HEK293 (cell line): ENCODE results near the gene RINT1.

Experiments used
- CTCF ChIA-PET: fragments of 350-600 bp; formaldehyde crosslinking; extraction: SDS; loops from one replicate; lab custom pipeline; 2021; ENCODE audit warnings: antibody characterized with exemption; lab: Yijun Ruan, JAX
- POLR2A ChIA-PET: fragments of 300-600 bp; formaldehyde crosslinking; extraction: SDS; loops from one replicate; lab custom pipeline; 2020; ENCODE audit warnings: antibody characterized with exemption, inconsistent platforms; lab: Yijun Ruan, JAX
- H3K27ac ChIP-seq: fragments of 200-500 bp; sonication (Bioruptor generic); 2 replicates; pipeline ENCODE4 v1.5.1; 2014; ENCODE audit warnings: low read depth, low read length, control low read depth, inconsistent platforms; ENCODE audit errors: extremely low read depth
- H3K36me3 ChIP-seq, 2 experiments: fragments of 200-500 bp in 1 of 2; sonication (Bioruptor generic) in 1 of 2; 1 replicate in 1 of 2; 2 replicates in 1 of 2; pipeline ENCODE4 v1.5.1; 2014 to 2017; ENCODE audit warnings: inconsistent platforms in 2 of 2, low read length in 2 of 2; ENCODE audit not compliant: control insufficient read depth in 2 of 2, insufficient read depth in 1 of 2
- H3K4me1 ChIP-seq: fragments of 200-500 bp; sonication (Bioruptor generic); 2 replicates; pipeline ENCODE4 v1.5.1; 2014; ENCODE audit warnings: mild to moderate bottlenecking, low read length, inconsistent platforms; ENCODE audit not compliant: control insufficient read depth, insufficient read depth
- H3K4me3 ChIP-seq: 2 replicates; pipeline ENCODE4 v1.5.1; 2011; ENCODE audit warnings: low read depth, mild to moderate bottlenecking, control low read depth, low read length, moderate library complexity
- H3K9me3 ChIP-seq: fragments of 200-500 bp; sonication (Bioruptor generic); 2 replicates; pipeline ENCODE4 v1.5.1; 2014; ENCODE audit warnings: low read depth, low read length, inconsistent platforms; ENCODE audit not compliant: control insufficient read depth, insufficient read depth
- GLI2 ChIP-seq: fragments of 450-650 bp; formaldehyde crosslinking; IDR thresholded peaks from 2 replicates; pipeline ENCODE4; 2017; ENCODE audit warnings: missing biosample characterization, missing genetic modification characterization, low read depth, borderline replicate concordance
- ZBTB17 ChIP-seq: fragments of 450-650 bp; formaldehyde crosslinking; IDR thresholded peaks from 2 replicates; pipeline ENCODE4 v1.5.1; 2016; ENCODE audit warnings: missing biosample characterization, missing genetic modification characterization
- ZBTB21 ChIP-seq: fragments of 450-650 bp; formaldehyde crosslinking; IDR thresholded peaks from 2 replicates; pipeline ENCODE4 v1.5.1; 2017; ENCODE audit warnings: missing biosample characterization, missing genetic modification characterization
- ZBTB49 ChIP-seq: fragments of 450-650 bp; formaldehyde crosslinking; IDR thresholded peaks from 2 replicates; pipeline ENCODE4 v1.5.1; 2016; ENCODE audit warnings: missing biosample characterization, missing genetic modification characterization, low read depth
- ZFP41 ChIP-seq: fragments of 450-650 bp; formaldehyde crosslinking; IDR thresholded peaks from 2 replicates; pipeline ENCODE4 v1.5.1; 2016; ENCODE audit warnings: missing biosample characterization, missing genetic modification characterization, borderline replicate concordance
- ZNF121 ChIP-seq: fragments of 450-650 bp; formaldehyde crosslinking; IDR thresholded peaks from 2 replicates; pipeline ENCODE4 v1.5.1; 2016; ENCODE audit warnings: missing biosample characterization, missing genetic modification characterization
- ZNF133 ChIP-seq: fragments of 450-650 bp; formaldehyde crosslinking; IDR thresholded peaks from 2 replicates; pipeline ENCODE4 v1.5.1; 2016; ENCODE audit warnings: missing biosample characterization, missing genetic modification characterization
- ZNF16 ChIP-seq: fragments of 450-650 bp; formaldehyde crosslinking; IDR thresholded peaks from 2 replicates; pipeline ENCODE4 v1.5.1; 2016; ENCODE audit warnings: low read depth, missing biosample characterization, missing genetic modification characterization
- ZNF223 ChIP-seq: fragments of 450-650 bp; formaldehyde crosslinking; IDR thresholded peaks from 2 replicates; pipeline ENCODE4 v1.5.1; 2016; ENCODE audit warnings: missing biosample characterization, missing genetic modification characterization
- ZNF274 ChIP-seq, 2 experiments: fragments of 200-500 bp in 1 of 2; fragments of 450-650 bp in 1 of 2; sonication (Bioruptor generic) in 1 of 2; formaldehyde crosslinking in 1 of 2; IDR thresholded peaks; 2 replicates each; pipeline versions ENCODE4 v1.5.1 to v1.6.1; 2014 to 2016; ENCODE audit warnings: borderline replicate concordance in 1 of 2, inconsistent platforms in 1 of 2, low read length in 1 of 2, missing biosample characterization in 1 of 2, missing genetic modification characterization in 1 of 2
- ZNF280D ChIP-seq: fragments of 450-650 bp; formaldehyde crosslinking; IDR thresholded peaks from 2 replicates; pipeline ENCODE4 v1.5.1; 2016; ENCODE audit warnings: missing biosample characterization, missing genetic modification characterization
- ZNF513 ChIP-seq: fragments of 450-650 bp; IDR thresholded peaks from 2 replicates; pipeline ENCODE4 v1.5.1; 2018; ENCODE audit warnings: missing biosample characterization, missing genetic modification characterization
- ZNF549 ChIP-seq: fragments of 450-650 bp; IDR thresholded peaks from 2 replicates; pipeline ENCODE4 v1.5.1; 2018; ENCODE audit warnings: missing biosample characterization, missing genetic modification characterization, mild to moderate bottlenecking, inconsistent platforms, moderate library complexity
- ZNF600 ChIP-seq: fragments of 450-650 bp; formaldehyde crosslinking; IDR thresholded peaks from 2 replicates; pipeline ENCODE4 v1.5.1; 2016; ENCODE audit warnings: missing biosample characterization, missing genetic modification characterization
- ZNF621 ChIP-seq: fragments of 450-650 bp; formaldehyde crosslinking; IDR thresholded peaks from 2 replicates; pipeline ENCODE4 v1.5.1; 2017; ENCODE audit warnings: missing biosample characterization, missing genetic modification characterization
- ZNF626 ChIP-seq: fragments of 450-650 bp; sonication (Bioruptor Pico); formaldehyde crosslinking; IDR thresholded peaks from 2 replicates; pipeline ENCODE4 v1.5.1; 2018; ENCODE audit warnings: missing biosample characterization, missing genetic modification characterization, inconsistent platforms
- ZNF654 ChIP-seq: fragments of 450-650 bp; formaldehyde crosslinking; IDR thresholded peaks from 2 replicates; pipeline ENCODE4 v1.5.1; 2016; ENCODE audit warnings: low read depth, missing biosample characterization, missing genetic modification characterization
- ZNF660 ChIP-seq: fragments of 450-650 bp; IDR thresholded peaks from 2 replicates; pipeline ENCODE4 v1.5.1; 2018; ENCODE audit warnings: missing biosample characterization, mild to moderate bottlenecking, missing genetic modification characterization
- ZNF792 ChIP-seq: fragments of 450-650 bp; formaldehyde crosslinking; IDR thresholded peaks from 2 replicates; pipeline ENCODE4 v1.5.1; 2016; ENCODE audit warnings: missing biosample characterization, missing genetic modification characterization
- ZNF830 ChIP-seq: fragments of 450-650 bp; IDR thresholded peaks from 2 replicates; pipeline ENCODE4 v1.5.0; 2018; ENCODE audit warnings: missing biosample characterization, missing genetic modification characterization, low read depth, mild to moderate bottlenecking, moderate library complexity
- ZNF843 ChIP-seq: fragments of 450-650 bp; formaldehyde crosslinking; IDR thresholded peaks from 2 replicates; pipeline ENCODE4 v1.5.1; 2016; ENCODE audit warnings: missing biosample characterization, missing genetic modification characterization

RINT1 gene

GRCh38 chr7:105589356-105590077 lies 57.5 kb downstream of the RINT1 start (continued):
- TF ChIP-seq ZNF513 (tag by site-specific recombination): peak; percentile 13; the same call in 1 of the 2 replicates
- TF ChIP-seq ZNF621: no peak
- peak; percentile 61 for TF ChIP-seq ZNF660 (tag by site-specific recombination)
- peak; percentile 99 for TF ChIP-seq ZNF654
- 0 out of 2 replicates have a peak, but pooled peaks have one; percentile 32 for TF ChIP-seq ZNF843 (tag by site-specific recombination)
- TF ChIP-seq ZBTB17 (tag by site-specific recombination): peak; percentile 85
- TF ChIP-seq, all 188 proteins: peak for 11

GRCh38 chr7:105590793-105591192 lies 58.8 kb downstream of the RINT1 start:
- no peak overlapping the region for H3K27ac ChIP-seq
- no peaks in the 10 kb centered on the region for H3K4me1 ChIP-seq
- POLR2A ChIA-PET: no interaction called here
- no peaks in the 10 kb centered on the region for H3K9me3 ChIP-seq
- TF ChIP-seq ZNF16 (tag by site-specific recombination) (no peak), ZNF121 (tag by site-specific recombination) (peak; percentile 84)
- no peaks in the 10 kb centered on the region for H3K36me3 ChIP-seq
- no peak overlapping the region for H3K4me3 ChIP-seq
- CTCF ChIA-PET: interaction anchor here (0.6 to 1.1 kb wide), 4 partner anchors 10 to 577 kb away, joined by 3 to 5 read pairs (median 4); partner anchors contain the start of gene EFCAB10

- POLR2A ChIA-PET: no interaction called here
- TF ChIP-seq ZBTB49 (tag by site-specific recombination) (no peak), ZFP41 (tag by site-specific recombination) (no peak), ZNF223 (tag by site-specific recombination) (no peak), GLI2 (no peak), ZNF16 (tag by site-specific recombination) (no peak), ZNF830 (tag by site-specific recombination) (no peak), ZBTB21 (tag by site-specific recombination) (no peak), ZNF792 (no peak), ZNF600 (tag by site-specific recombination) (no peak), ZNF133 (tag by site-specific recombination) (no peak), ZNF626 (tag by site-specific recombination) (no peak), ZNF274 (IDR thresholded peaks at IDR 0.05; ENCODE audit: low read length) (no peak), ZNF274 (tag by site-specific recombination; IDR thresholded peaks at IDR 0.05; ENCODE audit: borderline replicate concordance) (no peak), ZNF549 (tag by site-specific recombination) (no peak), ZNF280D (tag by site-specific recombination) (no peak)
- Histone ChIP-seq H3K9me3 (no peaks in the 10 kb centered on the region), H3K4me1 (no peaks in the 10 kb centered on the region), H3K4me3 (no peak overlapping the region), H3K27ac (no peak overlapping the region), H3K36me3 (no peaks in the 10 kb centered on the region)
- CTCF ChIA-PET: interaction anchor here (0.7 to 1.3 kb wide), 5 partner anchors 12 to 707 kb away, joined by 3 to 4 read pairs (median 3); no protein-coding TSS in a partner anchor
Observed at GRCh38 chr7:105591522-105591921, 59.5 kb downstream of the RINT1 start.
